C4-2B (cell line): ENCODE data around the gene THEMIS2.

Experiments used
- H3K27ac ChIP-seq: fragments of 450-650 bp; 2 replicates; pipeline ENCODE4 v1.5.1; 2017
- CTCF ChIP-seq: fragments of 450-650 bp; conservative IDR thresholded peaks from 2 replicates; pipeline ENCODE4 v1.5.1; 2017; ENCODE audit warnings: mild to moderate bottlenecking
- ZFX ChIP-seq: fragments of 450-650 bp; IDR thresholded peaks from 2 replicates; pipeline ENCODE4 v1.6.1; 2017

Gene THEMIS2

GRCh38 chr1:27891196-27891889 lies 19.0 kb downstream of the THEMIS2 start:
- H3K27ac ChIP-seq, result no peak overlapping the region
- TF ChIP-seq ZFX (no peak), CTCF (no peak)

- no peak overlapping the region for H3K27ac ChIP-seq
These were observed 22.2 kb downstream of the THEMIS2 start for GRCh38 chr1:27894521-27894920.

GRCh38 chr1:27906759-27907158 lies 34.4 kb downstream of the THEMIS2 start:
- no peak overlapping the region for H3K27ac ChIP-seq
- TF ChIP-seq ZFX (no peak), CTCF (no peak)

More at GRCh38 chr1:27894521-27894920, 22.2 kb downstream of the THEMIS2 start:
- TF ChIP-seq ZFX, result no peak
- no peak for TF ChIP-seq CTCF

GRCh38 chr1:27912429-27912828 lies 40.1 kb downstream of the THEMIS2 start:
- TF ChIP-seq ZFX (no peak), CTCF (no peak)
- H3K27ac ChIP-seq, result no peak overlapping the region

GRCh38 chr1:27915082-27915575 lies 42.8 kb downstream of the THEMIS2 start:
- peak overlapping the region; percentile 82; the same call in 1 of the 2 replicates for H3K27ac ChIP-seq
- TF ChIP-seq CTCF (no peak), ZFX (no peak)

GRCh38 chr1:27922272-27922671 lies 49.9 kb downstream of the THEMIS2 start:
- H3K27ac ChIP-seq, result no peak overlapping the region
- TF ChIP-seq ZFX (no peak), CTCF (no peak)

GRCh38 chr1:27928216-27928954 lies 56.0 kb downstream of the THEMIS2 start:
- TF ChIP-seq CTCF, result no peak
- no peak for TF ChIP-seq ZFX
- H3K27ac ChIP-seq, result no peak overlapping the region
